Endometrium (tissue), 2 donors: Measurements from ENCODE around the gene GUK1.
"Not testable (repeated sequence)": the region's sequence is repeated elsewhere in the genome, so short reads cannot be mapped to it uniquely, and the experiment has no call there.

Source experiments
- FAIRE-seq: peaks from 2 replicates; lab custom pipeline; 2012; peaks lifted over from hg19 to GRCh38; lab: Jason Lieb, UNC
- donor health status: control.
- donor health status: control.

Gene GUK1

GRCh38 chr1:228163007-228163753 is 23.1 kb downstream of the GUK1 start:
- FAIRE-seq = no peak

- FAIRE-seq = no peak
Observed at GRCh38 chr1:228163776-228164519, 23.9 kb downstream of the GUK1 start.

GRCh38 chr1:228164561-228165371 is 24.7 kb downstream of the GUK1 start:
- no peak for FAIRE-seq

GRCh38 chr1:228165372-228166169 is 25.5 kb downstream of the GUK1 start, which contains the start of gene IBA57:
IBA57 (plus strand) TSS chr1:228165804; CDS start chr1:228165817, 13 bp downstream.
- FAIRE-seq = no peak

GRCh38 chr1:228166170-228166936 is 26.3 kb downstream of the GUK1 start:
- no peak for FAIRE-seq

GRCh38 chr1:228168563-228169270 is 28.6 kb downstream of the GUK1 start:
- no peak for FAIRE-seq

GRCh38 chr1:228169345-228169744 is 29.3 kb downstream of the GUK1 start:
- FAIRE-seq = no peak

GRCh38 chr1:228170666-228171065 is 30.6 kb downstream of the GUK1 start:
- no peak for FAIRE-seq

GRCh38 chr1:228171221-228171891 is 31.3 kb downstream of the GUK1 start:
- no peak for FAIRE-seq

GRCh38 chr1:228172591-228173527 is 32.8 kb downstream of the GUK1 start:
- FAIRE-seq = no peak

GRCh38 chr1:228173528-228174481 is 33.7 kb downstream of the GUK1 start:
- FAIRE-seq = not testable (repeated sequence)

GRCh38 chr1:228174482-228175315 is 34.6 kb downstream of the GUK1 start:
- FAIRE-seq = no peak

GRCh38 chr1:228175316-228176023 is 35.4 kb downstream of the GUK1 start:
- no peak for FAIRE-seq

GRCh38 chr1:228176024-228176395 is 35.9 kb downstream of the GUK1 start:
- no peak for FAIRE-seq

- no peak for FAIRE-seq
Observed at GRCh38 chr1:228176461-228177182, 36.5 kb downstream of the GUK1 start.
